MV-4-11 (cell line): ENCODE measurements around the gene TAS1R3.

Experiments used
- DNase-seq: peaks from one replicate; lab custom pipeline; 2025; lab: John Stamatoyannopoulos, UW

TAS1R3 gene

GRCh38 chr1:1340791-1341548, 9.9 kb downstream of the TAS1R3 start:
- no peak for DNase-seq

DNA sequence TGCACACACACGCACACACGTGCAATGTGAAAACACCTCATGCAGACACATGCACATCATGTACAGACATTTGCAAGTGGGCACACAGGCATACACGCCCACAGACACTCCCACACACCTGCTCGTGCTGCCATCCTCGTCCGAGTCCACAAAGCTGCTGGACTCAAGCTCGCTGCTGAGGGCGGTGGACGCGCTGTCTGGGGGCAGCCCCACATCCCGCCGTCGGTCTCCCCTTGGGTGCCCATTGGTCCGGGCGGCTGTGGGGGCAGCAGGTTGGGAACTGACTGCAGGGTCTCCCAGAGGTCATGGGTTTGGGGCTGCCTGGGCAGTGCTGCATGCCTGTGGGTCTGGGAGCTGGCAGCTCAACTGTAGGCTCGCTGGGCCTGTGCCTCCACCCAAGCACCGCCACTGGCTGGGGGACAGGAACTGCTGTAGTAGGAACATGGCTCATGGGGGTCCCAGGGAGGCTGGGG, 10.5 kb downstream of the TAS1R3 start:
- DNase-seq = no peak

GRCh38 chr1:1342061-1342562, 11.0 kb downstream of the TAS1R3 start:
- DNase-seq = no peak

- no peak for DNase-seq
Observed at GRCh38 chr1:1342584-1343115, 11.6 kb downstream of the TAS1R3 start.

DNA sequence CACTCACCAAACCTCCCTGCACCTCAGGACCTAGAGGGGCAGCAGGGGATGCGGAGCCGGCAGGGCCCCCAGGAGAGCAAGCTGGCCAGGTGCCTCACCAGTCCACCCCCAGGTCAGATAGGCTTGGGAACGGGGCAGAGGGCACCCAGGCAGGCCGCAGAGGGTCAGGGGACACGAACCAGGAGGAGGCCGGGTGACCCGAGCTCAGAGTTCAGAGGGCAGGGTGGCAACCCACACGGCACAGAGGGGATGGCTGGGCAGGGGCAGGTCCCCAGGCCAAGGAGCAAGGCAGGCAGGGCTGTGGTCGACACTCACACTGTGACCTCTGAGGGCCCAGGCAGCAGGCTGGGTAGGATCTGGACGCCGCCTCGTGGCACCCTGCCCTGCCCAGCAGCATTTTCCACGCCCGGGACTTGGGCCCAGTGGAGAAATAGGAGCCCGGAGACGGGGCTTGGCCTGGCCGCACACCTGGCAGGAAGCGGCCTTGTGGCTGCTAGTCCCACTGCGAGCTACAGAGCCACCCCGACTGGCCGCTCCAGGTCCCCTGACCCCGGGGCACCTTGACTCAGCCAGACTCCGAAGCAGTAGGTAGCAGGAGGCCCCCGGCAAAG, 12.8 kb downstream of the TAS1R3 start:
- no peak for DNase-seq

GRCh38 chr1:1344655-1345361, 13.7 kb downstream of the TAS1R3 start:
- DNase-seq = no peak

- no peak for DNase-seq
Observed at GRCh38 chr1:1345384-1345783, 14.3 kb downstream of the TAS1R3 start.

GRCh38 chr1:1345860-1346500, 14.9 kb downstream of the TAS1R3 start:
- no peak for DNase-seq

- DNase-seq = no peak
Observed at GRCh38 chr1:1346501-1346890, 15.4 kb downstream of the TAS1R3 start.

- no peak for DNase-seq
Observed at GRCh38 chr1:1347026-1347595, 16.0 kb downstream of the TAS1R3 start.

- no peak for DNase-seq
Observed at GRCh38 chr1:1347663-1348419, 16.8 kb downstream of the TAS1R3 start.

- DNase-seq = no peak
Observed at GRCh38 chr1:1348420-1349255, 17.6 kb downstream of the TAS1R3 start.

DNA sequence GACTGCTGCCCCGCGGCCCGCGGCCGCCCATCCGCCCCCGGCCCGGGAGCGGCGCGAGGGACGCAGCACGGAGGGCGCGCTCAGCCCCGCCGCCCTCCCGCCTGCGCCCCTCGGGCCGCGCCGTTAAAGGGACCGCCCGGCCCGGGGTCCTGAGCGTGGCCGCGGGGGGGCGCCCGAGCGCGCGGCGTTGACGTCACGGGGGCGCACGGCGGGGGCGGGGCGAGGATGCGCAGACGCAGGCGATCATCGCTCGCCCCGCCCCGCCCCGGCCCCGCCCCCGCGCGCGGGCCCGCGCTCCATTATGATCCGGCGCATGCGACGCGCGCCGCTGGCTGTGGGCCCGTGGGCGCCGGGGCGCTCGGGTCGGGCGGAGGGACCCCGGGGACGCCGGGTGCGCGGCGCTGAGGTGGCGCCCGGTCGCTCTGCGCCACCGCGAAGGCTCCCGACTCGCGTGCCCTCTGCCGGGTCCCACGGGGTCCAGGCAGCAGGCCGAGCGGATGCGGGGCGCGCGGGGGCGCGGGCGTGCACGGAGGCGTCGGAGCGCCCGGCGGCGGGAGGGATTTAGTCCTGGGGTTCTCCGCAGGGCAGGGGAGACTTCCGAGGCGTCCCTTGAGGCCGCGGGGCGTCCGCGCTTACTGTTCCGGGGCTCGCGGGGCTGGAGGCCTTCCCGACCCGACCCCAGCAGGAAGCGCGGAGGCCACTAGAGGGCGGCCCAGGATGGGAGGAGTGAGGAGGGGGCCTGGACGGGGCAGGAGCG, 18.4 kb downstream of the TAS1R3 start, which contains the start of gene DVL1:
TSS of gene DVL1 (minus strand) at position 163 of the 757 bp plus-strand sequence. CDS start 353 bp downstream, outside the sequence.
- no peak for DNase-seq

DNA sequence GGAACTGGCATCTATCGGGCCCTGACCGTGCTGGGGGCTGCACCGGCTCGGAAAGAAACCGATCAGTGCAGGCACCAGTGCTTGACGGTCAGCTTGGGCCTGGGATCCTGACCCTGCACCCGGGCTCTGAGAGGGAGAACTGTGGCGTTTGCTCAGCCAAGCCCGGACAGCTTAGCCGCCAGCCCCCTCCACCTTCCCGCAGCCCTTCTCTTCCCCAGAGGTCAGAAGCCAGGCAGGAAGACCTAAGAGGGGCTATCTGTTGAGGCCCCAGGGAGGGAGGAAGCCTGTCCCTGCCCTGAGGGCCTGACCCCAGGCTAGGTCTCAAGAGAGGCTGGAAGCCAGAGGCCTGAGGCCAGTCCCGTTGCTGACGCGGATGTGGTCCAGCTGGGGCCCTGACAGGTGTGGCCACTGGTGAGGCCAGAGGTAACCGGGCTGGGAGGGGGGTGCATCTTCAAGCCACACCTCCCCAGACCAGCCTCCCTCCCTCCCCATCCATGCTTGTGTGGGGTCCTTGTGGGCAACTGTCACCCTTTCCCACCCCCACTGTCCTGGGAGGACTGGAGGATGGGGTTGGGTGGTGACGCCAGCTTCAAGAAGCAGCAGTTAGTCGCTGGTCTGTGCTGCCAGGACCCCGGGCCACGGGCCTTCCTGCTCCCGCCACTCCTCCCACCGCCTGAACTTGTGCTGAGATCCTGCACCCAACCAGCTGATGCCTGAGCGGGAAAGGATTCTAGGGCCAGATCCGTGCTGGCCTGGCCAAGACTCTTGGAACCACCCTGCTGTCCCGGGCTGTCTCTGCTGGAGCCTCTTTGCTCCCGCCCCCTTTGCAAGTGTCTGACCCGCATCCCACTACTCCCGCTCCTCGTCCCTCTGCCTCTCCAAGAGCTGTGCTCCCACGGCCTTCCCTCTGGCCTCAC, 20.7 kb downstream of the TAS1R3 start:
- DNase-seq = no peak

- DNase-seq = no peak
Observed at GRCh38 chr1:1352786-1353388, 21.8 kb downstream of the TAS1R3 start.

- no peak for DNase-seq
Observed at GRCh38 chr1:1353389-1354151, 22.5 kb downstream of the TAS1R3 start.
